A549 (cell line): ENCODE measurements around the gene TMEM132D. TPM values are rescaled to one million over a fixed set of nuclear protein-coding genes. Genes with fewer than 3 reads are reported as not detected.
A peak's percentile ranks its signal among the peaks of the same experiment; 100 is the strongest.
"Not testable (repeated sequence)": the region's sequence is repeated elsewhere in the genome, so short reads cannot be mapped to it uniquely, and the experiment has no call there.

Experiments
- ATAC-seq, 2 experiments: fragments of 200-7000 bp in 1 of 2; fragments of >200 bp in 1 of 2; cut with Nextera tagmentation in 1 of 2; cut with Tn5 transposase in 1 of 2; 3 replicates each; pipeline versions ENCODE4 v1.8.0 to v1.9.1; 2018 to 2020; ENCODE audit warnings: mild to moderate bottlenecking in 1 of 2, moderate library complexity in 1 of 2
- CTCF ChIA-PET: fragments of 300-600 bp; sonication (Branson Sonifier 250); formaldehyde crosslinking; extraction: SDS; loops from one replicate; lab custom pipeline; 2021; ENCODE audit warnings: antibody characterized with exemption, inconsistent platforms; lab: Yijun Ruan, JAX
- POLR2A ChIA-PET: fragments of 350-600 bp; formaldehyde crosslinking; extraction: SDS; loops from one replicate; lab custom pipeline; 2021; ENCODE audit warnings: antibody characterized with exemption, inconsistent platforms; lab: Yijun Ruan, JAX
- DNase-seq, 2 experiments: peaks; one replicate each; pipeline versions ENCODE4 v3.0.0 to v3.0.0-alpha.2; 2011 to 2016; ENCODE audit warnings: low read depth in 1 of 2, low spot score in 1 of 2
- FAIRE-seq: peaks from 2 replicates; lab custom pipeline; 2011; peaks lifted over from hg19 to GRCh38; lab: Jason Lieb, UNC
- H3K27ac ChIP-seq, 2 experiments: fragments of >200 bp; sonication (Bioruptor Twin); formaldehyde crosslinking; 3 replicates each; pipeline ENCODE4 v1.5.1; 2016 to 2017
- H3K4me1 ChIP-seq: fragments of >200 bp; sonication (Bioruptor Twin); formaldehyde crosslinking; 3 replicates; pipeline ENCODE4 v1.6.1; 2016
- H3K4me2 ChIP-seq: fragments of >200 bp; sonication (Bioruptor Twin); formaldehyde crosslinking; 3 replicates; pipeline ENCODE4 v1.6.1; 2016
- H3K4me3 ChIP-seq: fragments of >200 bp; sonication (Bioruptor Twin); formaldehyde crosslinking; 3 replicates; pipeline ENCODE4 v1.5.1; 2016
- H3K9me3 ChIP-seq: fragments of >200 bp; sonication (Bioruptor Twin); formaldehyde crosslinking; 3 replicates; pipeline ENCODE4 v1.6.1; 2016
- CHD2 ChIP-seq: fragments of 150-350 bp; IDR thresholded peaks from 2 replicates; pipeline ENCODE4 v1.6.1; 2014; ENCODE audit warnings: low read length; ENCODE audit not compliant: partially characterized antibody
- GATA3 ChIP-seq: IDR thresholded peaks from 2 replicates; pipeline ENCODE4 v1.6.1; 2012; ENCODE audit warnings: borderline replicate concordance
- HEYL ChIP-seq: fragments of 250-450 bp; sonication (Bioruptor Pico); IDR thresholded peaks from 2 replicates; pipeline ENCODE4 v1.8.0; 2021; ENCODE audit warnings: mild to moderate bottlenecking, moderate library complexity
- MAFK ChIP-seq: fragments of 450-650 bp; IDR thresholded peaks from 2 replicates; pipeline ENCODE4 v1.6.1; 2014; ENCODE audit not compliant: partially characterized antibody
- WGBS: methylation state at CpG from one replicate; pipeline ENCODE4 v1.1.6; 2017; ENCODE audit errors: missing lambda C conversion rate; 5-methylcytosine and 5-hydroxymethylcytosine counted together
- polyA plus RNA-seq, 4 experiments: library from polyadenylated mRNA; depleted of rRNA in 3 of 4; stranded (reverse); fragments of >200 nt; fragmentation: RNase III in 1 of 4; extraction: RNeasy Plus Mini Kit Qiagen cat#74134 plus additional on column Dnase treatment in 1 of 4; gene quantifications; 2 replicates in 3 of 4; 3 replicates in 1 of 4; pipeline ENCODE4 v1.2.3, GENCODE V29; 2011 to 2017
- TF ChIP-seq, protein P1 (sequence below): IDR thresholded peaks from 2 replicates; pipeline ENCODE4 v1.6.1; 2012
- TF ChIP-seq, protein P2 (sequence below): fragments of 200-600 bp; sonication (generic); IDR thresholded peaks from 2 replicates; pipeline ENCODE4 v1.6.1; 2016; ENCODE audit warnings: antibody characterized with exemption, mild to moderate bottlenecking, moderate library complexity
- TF ChIP-seq, protein P3 (sequence below): fragments of 150-350 bp; IDR thresholded peaks from 2 replicates; pipeline ENCODE4 v1.6.1; 2014; ENCODE audit warnings: low read depth, mild to moderate bottlenecking, low read length

TMEM132D gene
- polyA plus RNA-seq, 2 of the 4 experiments (the other 2 are of a cell fraction) = not detected

DNA sequence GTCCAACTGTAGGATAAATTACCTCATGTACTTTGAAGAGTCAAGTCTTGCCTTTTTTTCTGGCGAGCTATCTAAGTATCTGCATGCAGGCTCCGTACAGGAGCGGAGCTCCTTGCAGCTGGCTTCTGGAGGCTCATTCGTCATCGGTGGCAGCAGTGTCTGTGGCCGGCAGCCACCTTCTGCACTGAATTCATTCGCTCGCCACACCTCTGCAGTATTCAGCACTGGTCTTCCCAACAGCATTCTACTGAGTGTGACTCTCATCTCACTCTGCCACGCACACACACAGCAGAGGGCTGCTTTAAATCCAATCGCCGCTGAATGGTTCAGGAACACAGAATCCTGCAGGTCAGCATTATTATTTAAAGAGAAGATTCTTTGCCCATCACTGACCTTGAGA lies 850.6 kb downstream of the TMEM132D start:
- FAIRE-seq = no peak
- TF ChIP-seq HEYL (CRISPR knock-in tag) (no peak), MAFK (peak; percentile 9)
- TF ChIP-seq, protein P1, sequence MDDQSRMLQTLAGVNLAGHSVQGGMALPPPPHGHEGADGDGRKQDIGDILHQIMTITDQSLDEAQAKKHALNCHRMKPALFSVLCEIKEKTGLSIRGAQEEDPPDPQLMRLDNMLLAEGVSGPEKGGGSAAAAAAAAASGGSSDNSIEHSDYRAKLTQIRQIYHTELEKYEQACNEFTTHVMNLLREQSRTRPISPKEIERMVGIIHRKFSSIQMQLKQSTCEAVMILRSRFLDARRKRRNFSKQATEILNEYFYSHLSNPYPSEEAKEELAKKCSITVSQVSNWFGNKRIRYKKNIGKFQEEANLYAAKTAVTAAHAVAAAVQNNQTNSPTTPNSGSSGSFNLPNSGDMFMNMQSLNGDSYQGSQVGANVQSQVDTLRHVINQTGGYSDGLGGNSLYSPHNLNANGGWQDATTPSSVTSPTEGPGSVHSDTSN = no peak

DNA sequence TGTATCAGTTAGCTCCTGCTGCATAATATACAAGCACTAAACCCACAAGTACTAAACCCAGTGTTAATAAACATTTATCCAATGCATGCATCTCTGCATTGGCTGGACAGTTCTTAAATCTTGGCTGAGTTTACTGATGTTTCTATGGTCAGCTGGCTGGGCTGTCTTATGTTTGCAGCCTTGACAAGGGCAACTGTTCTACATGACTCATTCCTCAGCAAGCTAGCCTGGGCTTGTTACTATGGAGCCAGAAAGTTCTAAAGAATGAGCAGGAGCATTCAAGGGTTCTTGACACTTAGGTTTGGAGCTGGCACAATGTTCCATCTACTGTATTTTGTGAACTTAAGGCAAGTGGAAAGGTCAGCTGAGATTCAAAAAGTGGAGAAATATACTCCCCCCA lies 851.5 kb downstream of the TMEM132D start:
- DNase-seq (no peak), ATAC-seq (no peak), FAIRE-seq (no peak)
- H3K4me2 ChIP-seq = no peak overlapping the region
- POLR2A ChIA-PET = no interaction called here
- CTCF ChIA-PET = no interaction called here
- H3K27ac ChIP-seq = no peak overlapping the region
- H3K4me3 ChIP-seq = no peak overlapping the region
- no peak for TF ChIP-seq GATA3
- H3K9me3 ChIP-seq = no peaks in the 10 kb centered on the region
- no peaks in the 10 kb centered on the region for H3K4me1 ChIP-seq

More for the DNA sequence above, 850.6 kb downstream of the TMEM132D start:
- Histone ChIP-seq H3K4me1 (no peaks in the 10 kb centered on the region), H3K9me3 (no peaks in the 10 kb centered on the region), H3K4me3 (no peak overlapping the region), H3K4me2 (no peak overlapping the region), H3K27ac (no peak overlapping the region)
- DNase-seq (no peak), ATAC-seq (no peak)
- ChIA-PET POLR2A (no interaction called here), CTCF (no interaction called here)
- WGBS = 24% methylated on average over 11 of the region's 11 CpGs

DNA sequence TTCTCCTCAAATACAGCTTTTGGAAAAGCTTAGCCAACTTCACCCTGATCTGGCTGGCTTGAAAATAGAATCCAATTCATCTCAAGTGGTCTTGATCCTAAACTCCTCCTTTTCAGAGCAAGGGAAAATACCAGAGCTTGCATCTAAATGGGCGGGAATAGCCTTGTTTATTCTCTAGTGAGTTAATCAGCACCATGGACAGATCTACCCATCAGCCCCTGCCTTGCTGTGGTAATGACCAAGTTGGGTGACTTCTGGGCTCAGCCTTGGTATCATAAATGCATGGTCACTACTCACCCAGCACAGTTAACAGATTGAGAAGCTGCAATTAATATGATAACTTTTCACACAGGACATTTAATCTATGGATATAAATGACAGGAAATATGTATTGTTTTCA lies 853.9 kb downstream of the TMEM132D start:
- WGBS = 0% methylated on average over 1 of the region's 1 CpG
- no peak for DNase-seq

DNA sequence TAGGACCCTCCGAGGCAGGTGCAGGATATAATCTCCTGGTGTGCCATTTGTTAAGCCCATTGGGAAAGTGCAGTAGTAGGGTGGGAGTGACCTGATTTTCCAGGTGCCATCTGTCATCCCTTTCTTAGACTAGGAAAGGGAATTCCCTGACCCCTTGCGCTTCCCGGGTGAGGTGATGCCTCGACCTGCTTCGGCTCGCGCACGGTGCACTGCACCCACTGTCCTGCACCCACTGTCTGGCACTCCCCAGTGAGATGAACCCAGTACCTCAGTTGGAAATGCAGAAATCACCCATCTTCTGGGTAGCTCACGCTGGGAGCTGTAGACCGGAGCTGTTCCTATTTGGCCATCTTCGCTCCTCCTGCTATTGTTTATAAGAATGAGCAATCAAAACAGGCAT lies 860.5 kb downstream of the TMEM132D start:
- H3K4me1 ChIP-seq, CTCF ChIA-PET, POLR2A ChIA-PET, H3K9me3 ChIP-seq, DNase-seq, H3K4me3 ChIP-seq, H3K4me2 ChIP-seq, H3K27ac ChIP-seq, FAIRE-seq, ATAC-seq: not testable (repeated sequence)
- whole genome bisulfite sequencing = 29% methylated on average over 11 of the region's 11 CpGs

More for the DNA sequence above, 853.9 kb downstream of the TMEM132D start:
- no peak for ATAC-seq
- Histone ChIP-seq H3K9me3 (no peaks in the 10 kb centered on the region), H3K4me2 (no peak overlapping the region), H3K4me1 (no peaks in the 10 kb centered on the region), H3K4me3 (no peak overlapping the region), H3K27ac (no peak overlapping the region)
- FAIRE-seq = no peak
- ChIA-PET CTCF (no interaction called here), POLR2A (no interaction called here)
- no peak for TF ChIP-seq CHD2
- TF ChIP-seq, protein P2, sequence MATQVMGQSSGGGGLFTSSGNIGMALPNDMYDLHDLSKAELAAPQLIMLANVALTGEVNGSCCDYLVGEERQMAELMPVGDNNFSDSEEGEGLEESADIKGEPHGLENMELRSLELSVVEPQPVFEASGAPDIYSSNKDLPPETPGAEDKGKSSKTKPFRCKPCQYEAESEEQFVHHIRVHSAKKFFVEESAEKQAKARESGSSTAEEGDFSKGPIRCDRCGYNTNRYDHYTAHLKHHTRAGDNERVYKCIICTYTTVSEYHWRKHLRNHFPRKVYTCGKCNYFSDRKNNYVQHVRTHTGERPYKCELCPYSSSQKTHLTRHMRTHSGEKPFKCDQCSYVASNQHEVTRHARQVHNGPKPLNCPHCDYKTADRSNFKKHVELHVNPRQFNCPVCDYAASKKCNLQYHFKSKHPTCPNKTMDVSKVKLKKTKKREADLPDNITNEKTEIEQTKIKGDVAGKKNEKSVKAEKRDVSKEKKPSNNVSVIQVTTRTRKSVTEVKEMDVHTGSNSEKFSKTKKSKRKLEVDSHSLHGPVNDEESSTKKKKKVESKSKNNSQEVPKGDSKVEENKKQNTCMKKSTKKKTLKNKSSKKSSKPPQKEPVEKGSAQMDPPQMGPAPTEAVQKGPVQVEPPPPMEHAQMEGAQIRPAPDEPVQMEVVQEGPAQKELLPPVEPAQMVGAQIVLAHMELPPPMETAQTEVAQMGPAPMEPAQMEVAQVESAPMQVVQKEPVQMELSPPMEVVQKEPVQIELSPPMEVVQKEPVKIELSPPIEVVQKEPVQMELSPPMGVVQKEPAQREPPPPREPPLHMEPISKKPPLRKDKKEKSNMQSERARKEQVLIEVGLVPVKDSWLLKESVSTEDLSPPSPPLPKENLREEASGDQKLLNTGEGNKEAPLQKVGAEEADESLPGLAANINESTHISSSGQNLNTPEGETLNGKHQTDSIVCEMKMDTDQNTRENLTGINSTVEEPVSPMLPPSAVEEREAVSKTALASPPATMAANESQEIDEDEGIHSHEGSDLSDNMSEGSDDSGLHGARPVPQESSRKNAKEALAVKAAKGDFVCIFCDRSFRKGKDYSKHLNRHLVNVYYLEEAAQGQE = peak; percentile 79

DNA sequence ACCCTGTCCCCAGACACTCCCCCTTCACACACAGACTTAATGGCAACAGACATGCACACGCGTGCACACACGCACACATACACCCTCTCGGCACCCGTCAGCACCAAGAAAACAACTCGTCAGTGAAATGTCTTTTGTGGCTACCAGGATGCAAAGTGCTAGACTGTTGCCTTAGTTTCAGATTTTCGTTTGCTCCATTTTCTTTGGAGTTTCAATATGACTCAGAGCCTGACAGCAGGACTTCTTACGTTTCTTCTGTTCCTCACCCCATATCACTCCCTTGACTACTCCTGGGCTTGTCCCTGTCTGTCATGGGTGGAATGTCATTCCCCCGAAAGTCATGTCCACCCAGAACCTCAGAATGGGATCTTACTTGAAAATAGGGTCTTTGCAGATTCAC lies 867.7 kb downstream of the TMEM132D start:
- 37% methylated on average over 9 of the region's 9 CpGs for WGBS
- ATAC-seq = no peak
- CTCF ChIA-PET = no interaction called here

More for the DNA sequence above, 867.7 kb downstream of the TMEM132D start:
- TF ChIP-seq, protein P3, sequence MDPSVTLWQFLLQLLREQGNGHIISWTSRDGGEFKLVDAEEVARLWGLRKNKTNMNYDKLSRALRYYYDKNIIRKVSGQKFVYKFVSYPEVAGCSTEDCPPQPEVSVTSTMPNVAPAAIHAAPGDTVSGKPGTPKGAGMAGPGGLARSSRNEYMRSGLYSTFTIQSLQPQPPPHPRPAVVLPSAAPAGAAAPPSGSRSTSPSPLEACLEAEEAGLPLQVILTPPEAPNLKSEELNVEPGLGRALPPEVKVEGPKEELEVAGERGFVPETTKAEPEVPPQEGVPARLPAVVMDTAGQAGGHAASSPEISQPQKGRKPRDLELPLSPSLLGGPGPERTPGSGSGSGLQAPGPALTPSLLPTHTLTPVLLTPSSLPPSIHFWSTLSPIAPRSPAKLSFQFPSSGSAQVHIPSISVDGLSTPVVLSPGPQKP = no peak
- Histone ChIP-seq H3K4me1 (no peaks in the 10 kb centered on the region), H3K27ac (no peak overlapping the region), H3K4me2 (no peak overlapping the region), H3K4me3 (no peak overlapping the region), H3K9me3 (no peaks in the 10 kb centered on the region)
- FAIRE-seq (no peak), DNase-seq (no peak)
- POLR2A ChIA-PET = no interaction called here
